Ovary (tissue), 3 donors: ENCODE measurements around the gene SERPINB6.

Source experiments
- EP300 ChIP-seq: sonication (generic); formaldehyde crosslinking; IDR thresholded peaks from one replicate; pipeline ENCODE4 v1.6.1; 2017; ENCODE audit warnings: antibody characterized with exemption
- POLR2A ChIP-seq: fragments of 450-650 bp; IDR thresholded peaks from one replicate; pipeline ENCODE4 v1.6.1; 2017; ENCODE audit warnings: antibody characterized with exemption, mild to moderate bottlenecking, moderate library complexity
- TF ChIP-seq, protein P1 (sequence below), 3 donors: fragments of 450-650 bp in 2 of 3; fragments of 200-600 bp in 1 of 3; IDR thresholded peaks; one replicate each; pipeline versions ENCODE4 v1.5.1 to v1.8.0; 2016 to 2022; ENCODE audit warnings: antibody characterized with exemption in 3 of 3, mild to moderate bottlenecking in 1 of 3
- donor health status: DM: no; HTN: no; CAD: no.

DNA sequence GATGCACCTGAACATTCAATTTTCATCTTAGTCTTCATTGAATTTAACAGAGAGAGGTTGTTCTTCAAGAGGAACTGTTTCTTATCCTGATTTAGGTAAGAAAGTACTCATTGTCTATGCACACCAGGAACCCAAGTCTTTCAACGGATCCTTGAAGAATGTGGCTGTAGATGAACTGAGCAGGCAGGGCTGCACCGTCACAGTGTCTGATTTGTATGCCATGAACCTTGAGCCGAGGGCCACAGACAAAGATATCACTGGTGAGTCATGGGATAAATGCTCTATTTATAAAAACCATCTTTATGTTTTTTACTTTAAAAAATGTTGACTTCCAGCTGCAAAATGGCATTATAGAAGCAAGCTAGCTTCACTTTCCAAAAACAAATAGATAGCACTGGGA, 38.6 kb upstream of the SERPINB6 start:
- TF ChIP-seq, protein P1, sequence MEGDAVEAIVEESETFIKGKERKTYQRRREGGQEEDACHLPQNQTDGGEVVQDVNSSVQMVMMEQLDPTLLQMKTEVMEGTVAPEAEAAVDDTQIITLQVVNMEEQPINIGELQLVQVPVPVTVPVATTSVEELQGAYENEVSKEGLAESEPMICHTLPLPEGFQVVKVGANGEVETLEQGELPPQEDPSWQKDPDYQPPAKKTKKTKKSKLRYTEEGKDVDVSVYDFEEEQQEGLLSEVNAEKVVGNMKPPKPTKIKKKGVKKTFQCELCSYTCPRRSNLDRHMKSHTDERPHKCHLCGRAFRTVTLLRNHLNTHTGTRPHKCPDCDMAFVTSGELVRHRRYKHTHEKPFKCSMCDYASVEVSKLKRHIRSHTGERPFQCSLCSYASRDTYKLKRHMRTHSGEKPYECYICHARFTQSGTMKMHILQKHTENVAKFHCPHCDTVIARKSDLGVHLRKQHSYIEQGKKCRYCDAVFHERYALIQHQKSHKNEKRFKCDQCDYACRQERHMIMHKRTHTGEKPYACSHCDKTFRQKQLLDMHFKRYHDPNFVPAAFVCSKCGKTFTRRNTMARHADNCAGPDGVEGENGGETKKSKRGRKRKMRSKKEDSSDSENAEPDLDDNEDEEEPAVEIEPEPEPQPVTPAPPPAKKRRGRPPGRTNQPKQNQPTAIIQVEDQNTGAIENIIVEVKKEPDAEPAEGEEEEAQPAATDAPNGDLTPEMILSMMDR (IDR thresholded peaks at IDR 0.05): no peak
- TF ChIP-seq POLR2A: no peak
- no peak for TF ChIP-seq EP300
